Activated CD4-positive, alpha-beta T cell treated with anti-CD3 and anti-CD28 coated beads, Interleukin-2, amount 50 U/mL, for 24 hours (primary cell): ENCODE data around the gene FOCAD.
"Not testable (repeated sequence)": the region's sequence is repeated elsewhere in the genome, so short reads cannot be mapped to it uniquely, and the experiment has no call there.

Source experiments
- DNase-seq, 2 donors: peaks; one replicate each; pipeline ENCODE4 v3.0.0-alpha.2; 2020; ENCODE audit warnings: low read depth in 1 of 2, low spot score in 1 of 2

FOCAD gene

DNA sequence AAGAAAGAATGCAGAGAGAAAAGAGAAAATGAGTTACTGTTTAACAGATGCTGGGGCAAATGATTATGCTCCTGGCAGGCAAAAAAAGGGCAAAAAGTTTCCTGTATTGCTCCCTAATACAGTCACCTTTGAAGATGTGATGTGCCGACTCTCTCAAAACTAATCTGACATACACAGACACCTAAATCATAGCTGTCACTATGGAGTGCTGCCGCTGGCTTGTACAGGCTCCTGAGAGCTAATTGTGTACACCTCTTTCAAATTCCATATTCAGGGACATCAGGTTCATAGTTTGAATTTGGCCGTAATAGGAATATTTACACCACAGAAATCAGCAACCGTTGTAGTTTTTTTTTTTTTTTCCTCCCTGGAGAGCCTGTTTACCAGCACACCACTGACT lies 12.4 kb upstream of the FOCAD start:
- no peak for DNase-seq

- DNase-seq = not testable (repeated sequence)
Observed at GRCh38 chr9:20673537-20673936, 10.5 kb upstream of the FOCAD start.

DNA sequence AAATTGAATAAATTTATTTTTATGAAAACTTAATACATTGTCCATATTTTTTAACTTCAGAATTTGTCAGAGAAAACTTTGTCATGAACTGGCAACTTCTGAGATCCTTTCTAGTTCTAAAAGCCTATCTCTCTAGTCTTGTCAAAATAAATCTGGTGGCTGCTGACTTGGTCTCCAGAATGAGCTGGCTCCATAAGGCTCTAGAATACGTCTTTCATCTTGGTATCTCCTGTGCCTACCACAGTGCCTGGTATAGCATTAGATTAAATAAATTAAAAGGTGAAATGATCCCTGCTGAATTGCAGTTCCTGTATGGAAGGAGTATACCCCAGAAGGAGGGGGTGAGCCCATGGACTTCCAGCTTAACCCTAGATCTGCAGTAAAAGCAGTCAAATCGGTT lies 2.6 kb upstream of the FOCAD start:
- no peak for DNase-seq

- DNase-seq = peak; percentile 10 to 49
Observed at GRCh38 chr9:20683351-20684034, 566 bp upstream of the FOCAD start.

DNA sequence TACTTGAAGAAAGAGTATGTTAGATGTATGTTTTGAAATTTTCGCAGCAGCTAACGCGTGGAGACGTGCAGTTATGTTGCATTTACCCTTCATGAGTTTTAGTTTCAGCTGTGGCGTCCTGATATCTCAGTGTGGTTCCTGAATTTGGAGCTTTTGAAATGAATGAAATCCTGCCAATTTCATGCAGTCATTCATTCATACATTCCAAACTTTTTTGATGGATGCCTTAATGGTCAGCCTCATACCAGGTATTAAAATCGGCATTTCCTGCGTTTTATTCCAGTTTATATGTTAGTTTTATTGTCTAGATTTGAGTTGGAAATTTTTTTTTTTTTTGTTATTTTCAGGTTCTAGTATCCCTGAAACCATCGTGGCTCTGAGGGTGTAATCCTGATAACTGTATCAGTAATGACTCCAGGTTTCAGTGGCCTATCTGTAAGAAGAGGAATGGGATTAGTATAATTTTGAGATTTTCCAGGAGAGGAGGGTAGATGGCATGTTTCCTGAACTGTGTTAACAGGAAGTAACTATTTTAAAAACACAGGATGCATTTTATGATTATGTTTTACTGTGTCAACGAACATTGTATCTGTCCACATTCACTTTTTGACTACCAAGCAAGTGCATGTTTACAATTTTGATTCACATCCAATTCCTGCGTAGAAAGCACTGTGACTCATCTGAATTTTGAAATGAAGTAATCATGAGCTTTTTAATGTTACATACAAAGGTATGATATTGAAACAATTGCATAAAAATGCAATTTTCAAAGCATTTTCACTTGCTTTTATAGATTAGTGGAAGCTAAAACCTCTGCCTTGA lies 1.0 kb downstream of the FOCAD start:
- no peak for DNase-seq

GRCh38 chr9:20685769-20686168 lies 1.7 kb downstream of the FOCAD start:
- no peak for DNase-seq

GRCh38 chr9:20689833-20690232 lies 5.8 kb downstream of the FOCAD start:
- DNase-seq = no peak

- DNase-seq = no peak
Observed at GRCh38 chr9:20692554-20692953, 8.5 kb downstream of the FOCAD start.

GRCh38 chr9:20693068-20693467 lies 9.0 kb downstream of the FOCAD start:
- DNase-seq = no peak

- DNase-seq = no peak
Observed at GRCh38 chr9:20694248-20694647, 10.2 kb downstream of the FOCAD start.

DNA sequence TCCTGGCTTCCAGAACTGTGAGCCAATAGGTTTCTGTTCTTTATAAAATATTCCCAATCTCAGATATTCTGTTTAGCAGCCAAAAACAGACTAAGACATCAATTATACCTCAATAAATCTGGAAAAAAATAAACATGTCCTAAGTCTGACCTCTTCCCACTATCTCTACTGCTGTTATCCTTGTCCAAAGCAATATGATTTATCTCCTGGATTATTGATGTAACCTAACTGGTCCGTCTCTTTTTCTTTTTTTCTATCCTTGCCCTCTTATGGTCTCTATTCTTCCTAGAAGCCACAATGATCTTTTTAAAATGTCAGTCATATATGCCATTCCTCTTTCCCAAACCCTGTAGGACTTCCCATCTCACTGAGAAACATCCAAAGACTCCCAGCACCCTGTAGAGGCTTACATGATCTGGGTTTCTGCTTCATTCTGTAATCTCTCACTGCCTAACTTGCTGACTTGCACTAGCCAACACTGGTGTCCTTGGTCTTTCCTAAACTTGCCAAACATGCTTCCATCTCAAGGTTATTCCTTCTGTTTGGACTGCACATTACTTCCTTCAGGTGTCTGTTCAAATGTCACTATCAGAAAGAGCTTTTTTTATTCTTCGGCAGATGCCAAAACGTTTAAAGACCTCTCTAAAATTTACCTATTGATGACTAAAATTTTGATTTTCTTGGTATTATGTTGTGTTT lies 13.1 kb downstream of the FOCAD start:
- DNase-seq = no peak

DNA sequence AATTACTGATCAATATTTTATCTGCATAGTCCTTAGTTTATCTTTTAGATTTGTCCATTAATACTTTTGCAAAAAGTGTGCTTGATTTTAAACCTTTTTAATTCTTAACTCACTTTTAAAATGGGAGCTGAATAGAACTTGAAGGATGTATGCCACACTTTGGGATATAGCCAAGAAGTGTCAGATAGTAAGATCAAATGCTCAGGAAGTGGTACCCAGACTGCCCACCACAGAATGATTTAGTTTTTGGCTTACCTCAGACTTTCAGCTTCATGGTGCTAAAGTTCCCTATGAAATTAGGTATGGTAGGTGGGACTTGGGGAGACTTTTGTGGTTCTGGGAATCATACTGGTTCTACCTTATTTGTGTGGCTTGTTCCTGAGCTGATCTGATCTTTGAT lies 14.7 kb downstream of the FOCAD start:
- DNase-seq = no peak

DNA sequence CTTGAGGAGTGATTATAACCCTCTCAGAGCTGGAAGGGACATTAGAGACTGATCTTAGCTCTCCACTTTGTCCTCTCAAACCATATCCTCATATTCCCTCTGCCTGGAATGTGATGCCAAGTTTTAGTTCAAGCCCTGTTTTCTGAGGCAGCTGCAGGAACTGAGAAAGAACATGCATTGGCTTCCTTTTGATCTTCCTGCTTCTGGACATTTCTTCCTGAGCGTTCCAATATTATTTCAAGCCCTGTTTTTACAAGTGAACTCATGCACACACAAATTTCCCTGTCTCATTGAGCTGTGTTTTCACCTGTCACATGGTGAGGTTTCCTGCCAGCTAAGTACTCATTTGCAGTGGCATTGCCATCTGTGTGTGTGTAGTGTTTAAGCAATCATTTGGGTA lies 17.0 kb downstream of the FOCAD start:
- DNase-seq = no peak

GRCh38 chr9:20702570-20702969 lies 18.5 kb downstream of the FOCAD start:
- no peak for DNase-seq

DNA sequence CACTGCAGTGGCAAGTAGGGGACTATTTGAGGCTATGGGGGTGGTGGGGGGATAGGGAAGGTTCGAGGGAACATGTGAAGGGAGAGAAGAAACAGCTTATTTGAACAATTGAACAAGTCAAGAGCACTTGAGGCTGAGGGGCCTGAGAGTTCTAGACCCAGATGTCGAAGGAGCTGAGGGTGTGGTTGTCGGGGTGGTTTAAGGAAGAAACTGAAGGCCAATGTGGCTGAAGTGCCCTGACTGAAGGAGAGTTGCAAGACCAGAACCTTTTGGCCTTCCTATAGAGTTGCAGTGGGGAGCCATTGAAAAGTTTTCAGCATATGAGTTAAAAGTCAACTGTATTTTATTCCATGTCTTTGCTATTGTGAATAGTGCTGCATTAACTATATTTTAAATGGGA lies 19.1 kb downstream of the FOCAD start:
- DNase-seq = no peak

DNA sequence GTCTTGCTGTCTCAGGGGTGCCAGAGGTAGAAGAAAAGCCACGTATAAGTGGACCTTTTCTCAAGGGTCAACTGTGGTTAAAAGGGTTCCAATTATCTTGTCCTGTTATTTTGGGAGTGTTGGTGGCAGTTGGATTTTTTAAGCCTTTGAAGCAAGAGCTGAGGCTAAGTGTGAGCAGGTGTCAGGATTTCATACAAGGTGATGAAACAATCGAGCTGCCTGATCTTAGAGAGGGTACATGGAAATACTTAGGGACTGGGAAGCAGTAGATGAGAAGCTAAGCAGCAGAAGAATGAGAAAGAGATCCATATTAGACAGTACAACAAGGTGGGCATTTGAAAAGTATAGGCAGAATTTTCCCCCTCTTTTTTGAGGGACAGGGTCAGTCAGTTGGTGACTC lies 23.6 kb downstream of the FOCAD start:
- no peak for DNase-seq

DNA sequence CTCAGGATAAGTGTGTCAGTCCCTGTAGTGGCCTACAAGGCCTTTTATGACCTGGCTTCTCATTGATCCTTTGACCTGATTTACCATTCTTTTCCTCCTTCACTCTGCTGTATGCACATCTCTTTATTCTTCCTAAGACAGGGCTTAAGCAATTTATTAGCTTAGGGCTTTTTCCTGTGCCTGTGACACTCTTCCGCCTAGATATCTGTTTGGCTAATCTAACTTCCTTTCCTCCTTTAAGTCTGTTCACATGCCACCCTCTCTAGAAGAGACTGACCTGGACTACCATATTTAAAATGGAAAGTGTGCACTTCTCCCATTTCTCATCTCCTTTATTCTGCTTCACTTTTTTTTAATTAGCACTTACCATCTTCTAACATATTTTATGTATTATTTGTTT lies 29.1 kb downstream of the FOCAD start:
- DNase-seq = no peak

DNA sequence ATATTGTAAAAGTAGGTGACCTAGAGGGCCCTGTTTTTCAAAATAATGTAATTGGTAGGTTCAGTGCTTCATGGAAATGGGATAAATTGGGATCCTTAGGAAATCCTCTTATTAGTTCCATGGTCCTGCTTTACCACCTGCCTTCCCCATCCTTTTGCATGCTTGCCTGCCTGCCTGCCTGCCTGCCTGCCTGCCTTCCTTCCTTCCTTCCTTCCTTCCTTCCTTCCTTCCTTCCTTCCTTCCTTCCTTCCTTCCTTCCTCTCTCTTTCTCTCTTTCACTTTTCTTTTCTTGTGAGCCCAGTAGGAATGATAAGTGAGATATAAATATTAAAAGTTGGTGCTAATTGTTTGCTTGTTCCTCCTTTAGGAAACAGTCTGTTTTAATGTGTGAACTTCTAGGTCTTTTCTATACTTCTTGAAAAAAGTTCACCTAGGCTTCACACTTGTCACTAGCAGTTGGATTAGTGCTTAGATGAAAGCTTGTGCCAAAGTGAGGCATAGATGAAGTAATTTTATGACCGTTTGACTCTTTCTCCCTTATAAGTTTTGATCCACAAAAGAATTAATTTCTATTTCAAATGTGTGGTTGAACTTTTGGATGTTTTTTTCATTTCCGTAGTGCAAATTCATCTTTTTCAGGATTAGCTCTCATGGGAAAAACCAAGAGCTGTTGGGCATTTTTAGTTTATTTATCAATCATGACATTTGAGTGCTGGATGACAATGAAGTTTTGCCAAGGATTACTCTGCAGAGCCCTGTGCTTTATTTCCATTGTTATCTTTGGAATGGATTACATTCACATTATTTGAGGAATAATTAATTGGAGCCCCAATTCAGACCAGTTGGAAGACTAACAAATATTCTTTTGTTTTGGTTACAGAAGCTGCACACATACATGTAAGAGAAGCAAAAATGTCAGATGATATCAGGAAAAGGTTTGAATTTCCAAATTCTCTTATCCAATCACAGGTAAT lies 30.7 kb downstream of the FOCAD start:
- DNase-seq = no peak

GRCh38 chr9:20722221-20722620 lies 38.2 kb downstream of the FOCAD start:
- DNase-seq = no peak

GRCh38 chr9:20725675-20726074 lies 41.6 kb downstream of the FOCAD start:
- DNase-seq = no peak

DNA sequence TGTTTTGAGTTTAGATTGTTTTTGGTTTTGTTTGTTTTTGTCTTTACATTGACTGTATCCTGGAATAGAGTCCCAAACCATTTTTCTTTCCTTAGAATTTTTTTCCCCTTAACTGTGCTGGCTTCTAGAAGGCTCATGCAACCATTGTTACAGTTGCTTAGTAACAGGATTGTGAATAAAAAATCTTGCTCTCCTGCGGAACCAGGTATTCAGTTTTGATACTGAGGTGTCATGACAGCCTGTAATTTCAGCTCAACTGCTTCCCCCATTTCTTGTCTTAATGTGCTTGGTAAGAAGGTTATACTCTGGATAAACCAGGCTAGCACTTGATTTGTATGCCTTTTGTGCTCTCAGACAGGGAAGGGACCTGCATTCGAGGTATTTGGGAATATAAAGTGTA lies 42.1 kb downstream of the FOCAD start:
- no peak for DNase-seq
